ENCODE results near the gene ATP5PB. TPM values are rescaled to one million over a fixed set of nuclear protein-coding genes. Genes with fewer than 3 reads are reported as not detected.

ATP5PB gene
- total RNA-seq, 2 donors from 2014 or later: 92.1 to 99.9 TPM

GRCh38 chr1:111419037-111419436, 30.2 kb upstream of the ATP5PB start:
- no peaks in the 10 kb centered on the region for H3K9me3 ChIP-seq
- ATAC-seq (ENCODE audit: insufficient number of reproducible peaks, low FRiP score, low read depth) (no peak), DNase-seq (ENCODE audit: low spot score) (no peak)
- H3K4me1 ChIP-seq (ENCODE audit: control insufficient read depth in 1 of 2, low read depth in 2 of 2): no peaks in the 10 kb centered on the region
- no peaks in the 10 kb centered on the region for H3K36me3 ChIP-seq
- H3K27ac ChIP-seq: no peak overlapping the region
- H3K4me3 ChIP-seq: no peak overlapping the region
- H3K27me3 ChIP-seq (replicated peaks; ENCODE audit: insufficient read depth): no peaks in the 10 kb centered on the region
- no peak for TF ChIP-seq CTCF (IDR thresholded peaks at IDR 0.05)

- no peaks in the 10 kb centered on the region for H3K9me3 ChIP-seq
- no peak for TF ChIP-seq CTCF (IDR thresholded peaks at IDR 0.05)
- DNase-seq (ENCODE audit: low spot score) (no peak), ATAC-seq (ENCODE audit: insufficient number of reproducible peaks, low FRiP score, low read depth) (no peak)
- H3K27ac ChIP-seq: no peak overlapping the region
- no peaks in the 10 kb centered on the region for H3K27me3 ChIP-seq (replicated peaks; ENCODE audit: insufficient read depth)
- H3K4me3 ChIP-seq: no peak overlapping the region
- H3K36me3 ChIP-seq: no peaks in the 10 kb centered on the region
- no peaks in the 10 kb centered on the region for H3K4me1 ChIP-seq (ENCODE audit: control insufficient read depth in 1 of 2, low read depth in 2 of 2)
Observed at GRCh38 chr1:111420377-111420776, 28.9 kb upstream of the ATP5PB start.

- no peak for DNase-seq (ENCODE audit: low spot score)
Observed at GRCh38 chr1:111422546-111423391, 26.5 kb upstream of the ATP5PB start.

GRCh38 chr1:111424281-111424680, 25.0 kb upstream of the ATP5PB start:
- no peak for ATAC-seq (ENCODE audit: insufficient number of reproducible peaks, low FRiP score, low read depth)
- DNase-seq (ENCODE audit: low spot score): no peak
- H3K27me3 ChIP-seq (replicated peaks; ENCODE audit: insufficient read depth): no peaks in the 10 kb centered on the region
- no peak for TF ChIP-seq CTCF (IDR thresholded peaks at IDR 0.05)
- no peaks in the 10 kb centered on the region for H3K36me3 ChIP-seq
- H3K27ac ChIP-seq: no peak overlapping the region
- no peak overlapping the region for H3K4me3 ChIP-seq
- H3K9me3 ChIP-seq: no peaks in the 10 kb centered on the region
- no peaks in the 10 kb centered on the region for H3K4me1 ChIP-seq (ENCODE audit: control insufficient read depth in 1 of 2, low read depth in 2 of 2)

More at GRCh38 chr1:111422546-111423391, 26.5 kb upstream of the ATP5PB start:
- no peaks in the 10 kb centered on the region for H3K27me3 ChIP-seq (replicated peaks; ENCODE audit: insufficient read depth)
- no peak for ATAC-seq (ENCODE audit: insufficient number of reproducible peaks, low FRiP score, low read depth)
- H3K4me3 ChIP-seq: no peak overlapping the region
- no peak for TF ChIP-seq CTCF (IDR thresholded peaks at IDR 0.05)
- no peaks in the 10 kb centered on the region for H3K9me3 ChIP-seq
- H3K27ac ChIP-seq: no peak overlapping the region
- H3K4me1 ChIP-seq (ENCODE audit: control insufficient read depth in 1 of 2, low read depth in 2 of 2): no peaks in the 10 kb centered on the region
- no peaks in the 10 kb centered on the region for H3K36me3 ChIP-seq

GRCh38 chr1:111436726-111437125, 12.5 kb upstream of the ATP5PB start:
- no peaks in the 10 kb centered on the region for H3K9me3 ChIP-seq
- DNase-seq (ENCODE audit: low spot score): no peak

More at GRCh38 chr1:111436726-111437125, 12.5 kb upstream of the ATP5PB start:
- no peaks in the 10 kb centered on the region for H3K4me1 ChIP-seq (ENCODE audit: control insufficient read depth in 1 of 2, low read depth in 2 of 2)
- H3K27me3 ChIP-seq (replicated peaks; ENCODE audit: insufficient read depth): no peaks in the 10 kb centered on the region
- H3K36me3 ChIP-seq: peaks cover 20% of the 10 kb centered on the region
- TF ChIP-seq CTCF (IDR thresholded peaks at IDR 0.05): no peak
- H3K27ac ChIP-seq: no peak overlapping the region
- ATAC-seq (ENCODE audit: insufficient number of reproducible peaks, low FRiP score, low read depth): no peak
- H3K4me3 ChIP-seq: no peak overlapping the region
